ENCODE measurements around the gene NMRK1.
A peak's percentile ranks its signal among the peaks of the same experiment; 100 is the strongest.

The NMRK1 gene

GRCh38 chr9:75065510-75065909, 22.4 kb downstream of the NMRK1 start:
- Mint-ChIP-seq H3K36me3 (ENCODE audit: insufficient read depth) (peaks cover 22% of the 10 kb centered on the region), H3K27me3 (no peaks in the 10 kb centered on the region), H3K4me1 (ENCODE audit: low read depth in 2 of 2) (peaks cover 0 to 3% of the 10 kb centered on the region in 2 donors), H3K4me3 (no peak overlapping the region), H3K9me3 (no peaks in the 10 kb centered on the region), H3K27ac (no peak overlapping the region)
- DNase-seq (no peak), ATAC-seq (replicated peaks) (no peak)

GRCh38 chr9:75064307-75065025, 23.5 kb downstream of the NMRK1 start:
- no peaks in the 10 kb centered on the region for H3K9me3 Mint-ChIP-seq
- peaks cover 22% of the 10 kb centered on the region for H3K36me3 Mint-ChIP-seq (ENCODE audit: insufficient read depth)
- no peak for ATAC-seq (replicated peaks)
- no peak for DNase-seq
- peaks cover 0 to 3% of the 10 kb centered on the region in 2 donors for H3K4me1 Mint-ChIP-seq (ENCODE audit: low read depth in 2 of 2)
- no peaks in the 10 kb centered on the region for H3K27me3 Mint-ChIP-seq
- peak overlapping the region in 1 of 2 donors; percentile 68 for H3K27ac Mint-ChIP-seq
- H3K4me3 Mint-ChIP-seq = no peak overlapping the region

GRCh38 chr9:75063556-75064305, 24.2 kb downstream of the NMRK1 start:
- H3K4me1 Mint-ChIP-seq (ENCODE audit: low read depth in 2 of 2) = peaks cover 0 to 3% of the 10 kb centered on the region in 2 donors
- DNase-seq (no peak), ATAC-seq (replicated peaks) (no peak)
- no peak overlapping the region for H3K4me3 Mint-ChIP-seq
- H3K9me3 Mint-ChIP-seq = no peaks in the 10 kb centered on the region
- H3K27me3 Mint-ChIP-seq = no peaks in the 10 kb centered on the region
- peak overlapping the region in 1 of 2 donors; percentile 53 for H3K27ac Mint-ChIP-seq
- H3K36me3 Mint-ChIP-seq (ENCODE audit: insufficient read depth) = peaks cover 22% of the 10 kb centered on the region

GRCh38 chr9:75061169-75061568, 26.8 kb downstream of the NMRK1 start:
- H3K4me1 Mint-ChIP-seq (ENCODE audit: low read depth in 2 of 2) = no peaks in the 10 kb centered on the region
- H3K4me3 Mint-ChIP-seq = no peak overlapping the region
- DNase-seq (no peak), ATAC-seq (replicated peaks) (no peak)
- H3K9me3 Mint-ChIP-seq = no peaks in the 10 kb centered on the region
- no peaks in the 10 kb centered on the region for H3K27me3 Mint-ChIP-seq
- no peak overlapping the region for H3K27ac Mint-ChIP-seq
- peaks cover 22% of the 10 kb centered on the region for H3K36me3 Mint-ChIP-seq (ENCODE audit: insufficient read depth)

GRCh38 chr9:75054368-75055001, 33.5 kb downstream of the NMRK1 start:
- H3K4me1 Mint-ChIP-seq (ENCODE audit: low read depth in 2 of 2) = no peaks in the 10 kb centered on the region
- H3K27ac Mint-ChIP-seq = no peak overlapping the region
- DNase-seq (no peak), ATAC-seq (replicated peaks) (no peak)
- peaks cover 0 to 7% of the 10 kb centered on the region in 2 donors for H3K27me3 Mint-ChIP-seq
- H3K9me3 Mint-ChIP-seq = no peaks in the 10 kb centered on the region
- no peaks in the 10 kb centered on the region for H3K36me3 Mint-ChIP-seq (ENCODE audit: insufficient read depth)
- H3K4me3 Mint-ChIP-seq = no peak overlapping the region

GRCh38 chr9:75053869-75054268, 34.1 kb downstream of the NMRK1 start:
- no peaks in the 10 kb centered on the region for H3K9me3 Mint-ChIP-seq
- H3K4me3 Mint-ChIP-seq = no peak overlapping the region
- no peak overlapping the region for H3K27ac Mint-ChIP-seq
- ATAC-seq (replicated peaks) = no peak
- H3K27me3 Mint-ChIP-seq = peaks cover 0 to 7% of the 10 kb centered on the region in 2 donors
- no peak for DNase-seq
- H3K4me1 Mint-ChIP-seq (ENCODE audit: low read depth in 2 of 2) = no peaks in the 10 kb centered on the region
- no peaks in the 10 kb centered on the region for H3K36me3 Mint-ChIP-seq (ENCODE audit: insufficient read depth)

- no peak overlapping the region for H3K27ac Mint-ChIP-seq
- DNase-seq = no peak
- no peaks in the 10 kb centered on the region for H3K4me1 Mint-ChIP-seq (ENCODE audit: low read depth in 2 of 2)
- H3K4me3 Mint-ChIP-seq = no peak overlapping the region
- H3K27me3 Mint-ChIP-seq = peaks cover 0 to 7% of the 10 kb centered on the region in 2 donors
- no peak for ATAC-seq (replicated peaks)
- H3K9me3 Mint-ChIP-seq = no peaks in the 10 kb centered on the region
- no peaks in the 10 kb centered on the region for H3K36me3 Mint-ChIP-seq (ENCODE audit: insufficient read depth)
Observed at GRCh38 chr9:75051285-75051684, 36.7 kb downstream of the NMRK1 start.

GRCh38 chr9:75047506-75047905, 40.4 kb downstream of the NMRK1 start:
- no peak for ATAC-seq (replicated peaks)
- no peaks in the 10 kb centered on the region for H3K9me3 Mint-ChIP-seq
- no peaks in the 10 kb centered on the region for H3K36me3 Mint-ChIP-seq (ENCODE audit: insufficient read depth)
- H3K27ac Mint-ChIP-seq = no peak overlapping the region
- H3K4me3 Mint-ChIP-seq = no peak overlapping the region
- H3K4me1 Mint-ChIP-seq (ENCODE audit: low read depth in 2 of 2) = no peaks in the 10 kb centered on the region
- no peak for DNase-seq
- H3K27me3 Mint-ChIP-seq = peaks cover 15 to 17% of the 10 kb centered on the region in 2 donors

- Mint-ChIP-seq H3K36me3 (ENCODE audit: insufficient read depth) (no peaks in the 10 kb centered on the region), H3K4me3 (no peak overlapping the region), H3K4me1 (ENCODE audit: low read depth in 2 of 2) (no peaks in the 10 kb centered on the region), H3K27ac (no peak overlapping the region), H3K9me3 (no peaks in the 10 kb centered on the region), H3K27me3 (peaks cover 15 to 17% of the 10 kb centered on the region in 2 donors)
- DNase-seq (no peak), ATAC-seq (replicated peaks) (no peak)
Observed at GRCh38 chr9:75046725-75047345, 41.1 kb downstream of the NMRK1 start.

- H3K4me1 Mint-ChIP-seq (ENCODE audit: low read depth in 2 of 2) = no peaks in the 10 kb centered on the region
- H3K4me3 Mint-ChIP-seq = no peak overlapping the region
- ATAC-seq (replicated peaks) = no peak
- H3K27ac Mint-ChIP-seq = no peak overlapping the region
- no peaks in the 10 kb centered on the region for H3K9me3 Mint-ChIP-seq
- no peak for DNase-seq
- H3K27me3 Mint-ChIP-seq = peaks cover 15 to 17% of the 10 kb centered on the region in 2 donors
- no peaks in the 10 kb centered on the region for H3K36me3 Mint-ChIP-seq (ENCODE audit: insufficient read depth)
Observed at GRCh38 chr9:75041041-75041440, 46.9 kb downstream of the NMRK1 start.

GRCh38 chr9:75039801-75040200, 48.2 kb downstream of the NMRK1 start:
- ATAC-seq (replicated peaks) = no peak

GRCh38 chr9:75039009-75039408, 48.9 kb downstream of the NMRK1 start:
- no peaks in the 10 kb centered on the region for H3K36me3 Mint-ChIP-seq (ENCODE audit: insufficient read depth)
- no peak overlapping the region for H3K4me3 Mint-ChIP-seq
- DNase-seq = no peak
- no peak for ATAC-seq (replicated peaks)
- peaks cover 0 to 5% of the 10 kb centered on the region in 2 donors for H3K27me3 Mint-ChIP-seq
- no peaks in the 10 kb centered on the region for H3K4me1 Mint-ChIP-seq (ENCODE audit: low read depth in 2 of 2)
- no peaks in the 10 kb centered on the region for H3K9me3 Mint-ChIP-seq
- H3K27ac Mint-ChIP-seq = no peak overlapping the region

More at GRCh38 chr9:75039801-75040200, 48.2 kb downstream of the NMRK1 start:
- no peak overlapping the region for H3K27ac Mint-ChIP-seq
- H3K9me3 Mint-ChIP-seq = no peaks in the 10 kb centered on the region
- peaks cover 3 to 10% of the 10 kb centered on the region in 2 donors for H3K27me3 Mint-ChIP-seq
- H3K4me1 Mint-ChIP-seq (ENCODE audit: low read depth in 2 of 2) = no peaks in the 10 kb centered on the region
- DNase-seq = no peak
- H3K36me3 Mint-ChIP-seq (ENCODE audit: insufficient read depth) = no peaks in the 10 kb centered on the region
- H3K4me3 Mint-ChIP-seq = no peak overlapping the region

- Mint-ChIP-seq H3K4me1 (ENCODE audit: low read depth in 2 of 2) (no peaks in the 10 kb centered on the region), H3K36me3 (ENCODE audit: insufficient read depth) (no peaks in the 10 kb centered on the region), H3K9me3 (no peaks in the 10 kb centered on the region), H3K27me3 (peaks cover 0 to 5% of the 10 kb centered on the region in 2 donors), H3K27ac (no peak overlapping the region), H3K4me3 (no peak overlapping the region)
- DNase-seq (no peak), ATAC-seq (replicated peaks) (no peak)
Observed at GRCh38 chr9:75036793-75037192, 51.2 kb downstream of the NMRK1 start.

All from effector memory CD8-positive, alpha-beta T cell (primary cell).